ENCODE data around the gene MGAM2. TPM values are rescaled to one million over a fixed set of nuclear protein-coding genes. Genes with fewer than 3 reads are reported as not detected.

The MGAM2 gene
- total and polyA plus RNA-seq, 9 donors, result 0.05 to 0.20 (median 0.11) TPM; not detected in 2

DNA sequence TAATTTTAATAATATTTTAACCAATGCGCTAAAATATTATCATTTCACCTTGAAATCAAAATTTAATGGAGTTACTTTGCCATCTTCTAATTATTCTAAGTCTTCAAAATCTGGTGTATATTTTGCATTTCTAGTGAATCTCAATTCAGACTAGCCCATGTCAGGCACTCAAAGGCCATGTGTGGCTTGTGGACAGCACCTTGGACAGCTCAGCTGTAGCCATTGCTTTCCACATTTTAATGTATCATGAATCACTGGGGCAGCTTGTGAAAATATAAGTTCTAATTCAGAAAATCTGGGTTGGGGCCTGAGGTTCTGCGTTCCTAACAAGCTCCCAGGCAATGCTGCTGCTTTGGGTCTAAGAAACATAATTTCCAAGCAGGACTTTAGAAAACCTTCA, 57.2 kb downstream of the MGAM2 start:
- H3K9me3 ChIP-seq, result no peaks in the 10 kb centered on the region
- H3K27ac ChIP-seq, result no peak overlapping the region
- WGBS, 3 donors, result 74 to 90% (median 83%) methylated on average over 2 of the region's 2 CpGs
- intact Hi-C loops (cut with DNase I), result no loop called here
- TF ChIP-seq, protein P1, sequence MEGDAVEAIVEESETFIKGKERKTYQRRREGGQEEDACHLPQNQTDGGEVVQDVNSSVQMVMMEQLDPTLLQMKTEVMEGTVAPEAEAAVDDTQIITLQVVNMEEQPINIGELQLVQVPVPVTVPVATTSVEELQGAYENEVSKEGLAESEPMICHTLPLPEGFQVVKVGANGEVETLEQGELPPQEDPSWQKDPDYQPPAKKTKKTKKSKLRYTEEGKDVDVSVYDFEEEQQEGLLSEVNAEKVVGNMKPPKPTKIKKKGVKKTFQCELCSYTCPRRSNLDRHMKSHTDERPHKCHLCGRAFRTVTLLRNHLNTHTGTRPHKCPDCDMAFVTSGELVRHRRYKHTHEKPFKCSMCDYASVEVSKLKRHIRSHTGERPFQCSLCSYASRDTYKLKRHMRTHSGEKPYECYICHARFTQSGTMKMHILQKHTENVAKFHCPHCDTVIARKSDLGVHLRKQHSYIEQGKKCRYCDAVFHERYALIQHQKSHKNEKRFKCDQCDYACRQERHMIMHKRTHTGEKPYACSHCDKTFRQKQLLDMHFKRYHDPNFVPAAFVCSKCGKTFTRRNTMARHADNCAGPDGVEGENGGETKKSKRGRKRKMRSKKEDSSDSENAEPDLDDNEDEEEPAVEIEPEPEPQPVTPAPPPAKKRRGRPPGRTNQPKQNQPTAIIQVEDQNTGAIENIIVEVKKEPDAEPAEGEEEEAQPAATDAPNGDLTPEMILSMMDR (IDR thresholded peaks at IDR 0.05), result no peak
- TF ChIP-seq EP300 (IDR thresholded peaks at IDR 0.05) (no peak), POLR2A (IDR thresholded peaks at IDR 0.05) (no peak)
- H3K4me1 ChIP-seq (ENCODE audit: insufficient read depth), result no peaks in the 10 kb centered on the region
- no peak for DNase-seq
- no peaks in the 10 kb centered on the region for H3K36me3 ChIP-seq
- H3K4me3 ChIP-seq, result no peak overlapping the region
- no peaks in the 10 kb centered on the region for H3K27me3 ChIP-seq

DNA sequence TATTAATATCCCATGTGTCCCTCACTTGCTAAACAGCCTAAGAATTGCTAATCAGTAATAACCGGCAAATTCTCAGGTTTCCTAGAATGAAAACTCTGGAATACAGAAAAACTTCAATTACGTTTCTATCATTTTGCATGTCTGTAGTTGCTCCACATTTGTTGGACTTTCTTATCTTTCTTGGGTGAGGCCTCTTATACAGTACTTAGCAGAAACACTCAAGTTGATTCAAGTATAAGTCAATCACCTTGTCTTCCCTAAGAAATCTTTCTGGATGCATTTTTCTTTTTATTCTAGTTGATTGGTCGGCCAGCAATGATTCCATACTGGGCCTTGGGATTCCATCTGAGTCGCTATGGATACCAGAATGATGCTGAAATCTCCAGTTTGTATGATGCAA, 61.4 kb downstream of the MGAM2 start:
- Histone ChIP-seq H3K27me3 (no peaks in the 10 kb centered on the region), H3K36me3 (no peaks in the 10 kb centered on the region), H3K9me3 (no peaks in the 10 kb centered on the region), H3K27ac (no peak overlapping the region), H3K4me1 (ENCODE audit: insufficient read depth) (no peaks in the 10 kb centered on the region), H3K4me3 (no peak overlapping the region)
- DNase-seq, result no peak
- intact Hi-C loops (cut with DNase I), result no loop called here
- 64 to 80% (median 74%) methylated on average over 4 of the region's 4 CpGs for WGBS, 3 donors
- TF ChIP-seq EP300 (IDR thresholded peaks at IDR 0.05), result no peak
- TF ChIP-seq, protein P1 (IDR thresholded peaks at IDR 0.05), result no peak
- no peak for TF ChIP-seq POLR2A (IDR thresholded peaks at IDR 0.05)

DNA sequence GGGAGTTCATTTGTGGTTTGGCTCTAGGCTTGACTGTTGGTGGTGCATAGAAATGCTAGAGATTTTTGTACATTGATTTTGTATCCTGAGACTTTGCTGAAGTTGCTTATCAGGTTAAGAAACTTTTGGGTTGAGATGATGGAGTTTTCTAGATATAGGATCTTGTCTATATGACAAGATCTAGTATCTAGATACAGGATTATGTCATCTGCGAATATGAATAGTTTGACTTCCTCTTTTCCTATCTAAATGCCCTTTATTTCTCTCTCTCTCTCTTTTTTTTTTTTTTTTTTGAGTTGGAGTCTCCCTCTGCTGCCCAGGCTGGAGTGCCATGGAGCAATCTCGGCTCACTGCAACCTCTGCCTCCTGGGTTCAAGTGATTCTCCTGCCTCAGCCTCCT, 62.9 kb downstream of the MGAM2 start:
- Histone ChIP-seq H3K4me1 (ENCODE audit: insufficient read depth) (no peaks in the 10 kb centered on the region), H3K4me3 (no peak overlapping the region), H3K27me3 (no peaks in the 10 kb centered on the region), H3K36me3 (no peaks in the 10 kb centered on the region), H3K9me3 (no peaks in the 10 kb centered on the region), H3K27ac (no peak overlapping the region)
- TF ChIP-seq, protein P1 (IDR thresholded peaks at IDR 0.05), result no peak
- no peak for TF ChIP-seq EP300 (IDR thresholded peaks at IDR 0.05)
- TF ChIP-seq POLR2A (IDR thresholded peaks at IDR 0.05), result no peak
- no peak for DNase-seq
- intact Hi-C loops (cut with DNase I), result no loop called here
- WGBS, 3 donors, result 68 to 72% (median 70%) methylated on average over 2 of the region's 2 CpGs

DNA sequence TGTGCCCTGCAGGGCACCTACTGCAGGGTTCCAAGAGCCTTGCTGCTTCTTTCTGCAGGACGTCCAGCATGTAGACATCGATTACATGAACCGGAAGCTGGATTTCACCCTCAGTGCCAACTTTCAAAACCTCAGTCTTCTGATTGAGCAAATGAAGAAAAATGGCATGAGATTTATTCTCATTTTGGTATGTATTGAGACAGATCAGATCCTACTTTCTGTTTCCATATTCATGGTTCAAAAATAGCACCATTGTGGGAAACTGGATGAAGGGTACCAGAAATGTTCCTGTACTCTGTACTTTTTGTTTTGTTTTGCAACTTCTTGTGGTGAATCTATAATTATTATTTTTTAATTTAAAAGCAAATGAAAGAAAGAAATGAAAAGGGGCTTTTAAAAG, 64.1 kb downstream of the MGAM2 start:
- H3K27ac ChIP-seq, result no peak overlapping the region
- no peaks in the 10 kb centered on the region for H3K27me3 ChIP-seq
- no peaks in the 10 kb centered on the region for H3K4me1 ChIP-seq (ENCODE audit: insufficient read depth)
- intact Hi-C loops (cut with DNase I), result no loop called here
- 90 to 95% (median 91%) methylated on average over 3 of the region's 3 CpGs for WGBS, 3 donors
- no peak overlapping the region for H3K4me3 ChIP-seq
- no peaks in the 10 kb centered on the region for H3K36me3 ChIP-seq
- no peak for DNase-seq
- no peaks in the 10 kb centered on the region for H3K9me3 ChIP-seq
- TF ChIP-seq, protein P1 (IDR thresholded peaks at IDR 0.05), result no peak
- no peak for TF ChIP-seq EP300 (IDR thresholded peaks at IDR 0.05)
- no peak for TF ChIP-seq POLR2A (IDR thresholded peaks at IDR 0.05)

DNA sequence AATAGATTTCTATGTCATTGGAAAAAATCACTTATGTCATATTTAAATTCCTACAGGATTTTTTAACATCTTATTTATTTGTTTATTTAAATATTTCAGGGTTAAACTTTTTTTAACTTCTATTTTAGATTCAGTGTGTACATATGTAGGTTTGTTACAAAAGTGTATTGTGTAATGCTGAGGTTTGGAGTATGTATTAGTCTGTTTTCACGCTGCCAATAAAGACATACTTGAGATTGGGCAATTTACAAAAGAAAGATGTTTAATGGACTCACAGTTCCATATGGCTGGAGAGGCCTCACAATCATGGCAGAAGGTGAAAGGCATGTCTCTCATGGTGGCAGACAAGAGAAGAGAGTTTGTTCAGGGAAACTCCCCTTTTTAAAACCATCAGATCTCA, 65.4 kb downstream of the MGAM2 start:
- TF ChIP-seq EP300 (IDR thresholded peaks at IDR 0.05) (no peak), POLR2A (IDR thresholded peaks at IDR 0.05) (no peak)
- TF ChIP-seq, protein P1 (IDR thresholded peaks at IDR 0.05), result no peak
- Histone ChIP-seq H3K4me1 (ENCODE audit: insufficient read depth) (no peaks in the 10 kb centered on the region), H3K27ac (no peak overlapping the region), H3K9me3 (no peaks in the 10 kb centered on the region), H3K27me3 (no peaks in the 10 kb centered on the region), H3K36me3 (no peaks in the 10 kb centered on the region), H3K4me3 (no peak overlapping the region)
- intact Hi-C loops (cut with DNase I), result no loop called here
- 76 to 83% (median 80%) methylated on average over 1 of the region's 1 CpG for WGBS, 3 donors
- no peak for DNase-seq

Measured in ovary (tissue), 9 donors.